ENCODE data around the gene DGKI.

DGKI gene

GRCh38 chr7:137787301-137787976 is 59.3 kb downstream of the DGKI start:
- DNase-seq = no peak

- no peak for DNase-seq
These were observed 68.3 kb downstream of the DGKI start for GRCh38 chr7:137778511-137778910.

GRCh38 chr7:137774793-137775201 is 72.0 kb downstream of the DGKI start:
- no peak for DNase-seq

GRCh38 chr7:137772748-137773147 is 74.0 kb downstream of the DGKI start:
- DNase-seq = peak; percentile 85 to 99

- DNase-seq = peak; percentile 54 to 68
These were observed 74.5 kb downstream of the DGKI start for GRCh38 chr7:137772316-137772715.

- peak; percentile 85 to 98 for DNase-seq
These were observed 75.1 kb downstream of the DGKI start for GRCh38 chr7:137771679-137772078.

- no peak for DNase-seq
These were observed 75.5 kb downstream of the DGKI start for GRCh38 chr7:137771273-137771672.

GRCh38 chr7:137768366-137768765 is 78.4 kb downstream of the DGKI start:
- DNase-seq = no peak

GRCh38 chr7:137762334-137762733 is 84.4 kb downstream of the DGKI start:
- DNase-seq = no peak

- no peak for DNase-seq
These were observed 86.7 kb downstream of the DGKI start for GRCh38 chr7:137760111-137760510.

GRCh38 chr7:137757146-137757925 is 89.4 kb downstream of the DGKI start:
- DNase-seq = peak; percentile 58 to 94

- DNase-seq = peak; percentile 33 to 63
These were observed 90.7 kb downstream of the DGKI start for GRCh38 chr7:137755846-137756651.

GRCh38 chr7:137755427-137755826 is 91.3 kb downstream of the DGKI start:
- peak; percentile 70 to 95 for DNase-seq

- peak; percentile 61 to 71 for DNase-seq
These were observed 92.6 kb downstream of the DGKI start for GRCh38 chr7:137753948-137754851.

GRCh38 chr7:137753575-137753947 is 93.2 kb downstream of the DGKI start:
- no peak for DNase-seq

- DNase-seq = no peak
These were observed 93.7 kb downstream of the DGKI start for GRCh38 chr7:137753067-137753466.

GRCh38 chr7:137751361-137752009 is 95.3 kb downstream of the DGKI start:
- no peak for DNase-seq

GRCh38 chr7:137747359-137748031 is 99.3 kb downstream of the DGKI start:
- no peak for DNase-seq

GRCh38 chr7:137743021-137743420 is 103.8 kb downstream of the DGKI start:
- DNase-seq = no peak

GRCh38 chr7:137742051-137742450 is 104.7 kb downstream of the DGKI start:
- DNase-seq = no peak

- no peak for DNase-seq
These were observed 105.3 kb downstream of the DGKI start for GRCh38 chr7:137741443-137741842.

Data from inflammatory macrophage treated with lipopolysaccharide for 1 hour (primary cell).